Islet precursor cell (in vitro differentiated cells): Measurements from ENCODE around the gene IRF2BPL.
A peak's percentile ranks its signal among the peaks of the same experiment; 100 is the strongest.

Source experiments
- DNase-seq: peaks from one replicate; pipeline ENCODE4 v3.0.0-alpha.2; 2018

Gene IRF2BPL

GRCh38 chr14:77009014-77009413 lies 19.5 kb downstream of the IRF2BPL start:
- peak; percentile 60 for DNase-seq

- DNase-seq, result no peak
Measured at GRCh38 chr14:77008541-77008940, 20.0 kb downstream of the IRF2BPL start.

GRCh38 chr14:77007975-77008421 lies 20.5 kb downstream of the IRF2BPL start:
- peak; percentile 87 for DNase-seq

GRCh38 chr14:77007183-77007974 lies 21.1 kb downstream of the IRF2BPL start:
- DNase-seq, result no peak

GRCh38 chr14:77006132-77006531 lies 22.4 kb downstream of the IRF2BPL start:
- peak; percentile 49 for DNase-seq

GRCh38 chr14:77005559-77005958 lies 22.9 kb downstream of the IRF2BPL start:
- no peak for DNase-seq

- DNase-seq, result no peak
Measured at GRCh38 chr14:77004711-77005460, 23.6 kb downstream of the IRF2BPL start.

- DNase-seq, result no peak
Measured at GRCh38 chr14:77003960-77004710, 24.4 kb downstream of the IRF2BPL start.

GRCh38 chr14:77002889-77003288 lies 25.6 kb downstream of the IRF2BPL start:
- no peak for DNase-seq

- DNase-seq, result no peak
Measured at GRCh38 chr14:77002335-77002734, 26.2 kb downstream of the IRF2BPL start.

GRCh38 chr14:77000340-77001270 lies 27.9 kb downstream of the IRF2BPL start:
- DNase-seq, result no peak

- no peak for DNase-seq
Measured at GRCh38 chr14:76998910-76999309, 29.6 kb downstream of the IRF2BPL start.

GRCh38 chr14:76997257-76997970 lies 31.1 kb downstream of the IRF2BPL start:
- DNase-seq, result peak; percentile 80

- no peak for DNase-seq
Measured at GRCh38 chr14:76996563-76997146, 31.9 kb downstream of the IRF2BPL start.

- DNase-seq, result no peak
Measured at GRCh38 chr14:76995279-76996035, 33.1 kb downstream of the IRF2BPL start.

GRCh38 chr14:76993752-76994151 lies 34.8 kb downstream of the IRF2BPL start:
- peak; percentile 82 for DNase-seq

GRCh38 chr14:76990084-76990483 lies 38.4 kb downstream of the IRF2BPL start:
- no peak for DNase-seq

- DNase-seq, result peak; percentile 83
Measured at GRCh38 chr14:76987956-76988520, 40.5 kb downstream of the IRF2BPL start.

GRCh38 chr14:76986231-76986565 lies 42.3 kb downstream of the IRF2BPL start:
- peak; percentile 68 for DNase-seq
